Measurements from ENCODE around the gene CCDC88B.
A peak's percentile ranks its signal among the peaks of the same experiment; 100 is the strongest.

The CCDC88B gene

GRCh38 chr11:64358907-64359711, 19.1 kb downstream of the CCDC88B start, which contains the start of gene RPS6KA4:
Gene RPS6KA4, plus strand, starts transcription at chr11:64359162. Its CDS starts 74 bp downstream, at chr11:64359236.
- DNase-seq (ENCODE audit: extremely low read depth, insufficient read length), result peak; percentile 77
- Histone ChIP-seq H3K36me3 (ENCODE audit: control insufficient read depth, insufficient read depth, low read length) (peaks cover 15% of the 10 kb centered on the region), H3K27me3 (replicated peaks; ENCODE audit: control insufficient read depth, insufficient read depth, low read length) (no peaks in the 10 kb centered on the region), H3K4me3 (replicated peaks; ENCODE audit: low read depth, low read length) (peak within 1 kb of the TSS; percentile 89)
- no peak for TF ChIP-seq CTCF (IDR thresholded peaks at IDR 0.05; ENCODE audit: insufficient read depth, low read length, poor library complexity, severe bottlenecking)

- peak overlapping the region; percentile 89 for H3K4me3 ChIP-seq (replicated peaks; ENCODE audit: low read depth, low read length)
- TF ChIP-seq CTCF (IDR thresholded peaks at IDR 0.05; ENCODE audit: insufficient read depth, low read length, poor library complexity, severe bottlenecking), result no peak
These were observed 19.9 kb downstream of the CCDC88B start for GRCh38 chr11:64359712-64360445.

GRCh38 chr11:64360448-64360921, 20.5 kb downstream of the CCDC88B start:
- Histone ChIP-seq H3K4me3 (replicated peaks; ENCODE audit: low read depth, low read length) (no peak overlapping the region), H3K27me3 (replicated peaks; ENCODE audit: control insufficient read depth, insufficient read depth, low read length) (no peaks in the 10 kb centered on the region), H3K36me3 (ENCODE audit: control insufficient read depth, insufficient read depth, low read length) (peaks cover 17% of the 10 kb centered on the region)
- DNase-seq (ENCODE audit: extremely low read depth, insufficient read length), result no peak
- TF ChIP-seq CTCF (IDR thresholded peaks at IDR 0.05; ENCODE audit: insufficient read depth, low read length, poor library complexity, severe bottlenecking), result no peak

More at GRCh38 chr11:64359712-64360445, 19.9 kb downstream of the CCDC88B start:
- no peaks in the 10 kb centered on the region for H3K27me3 ChIP-seq (replicated peaks; ENCODE audit: control insufficient read depth, insufficient read depth, low read length)
- H3K36me3 ChIP-seq (ENCODE audit: control insufficient read depth, insufficient read depth, low read length), result peaks cover 13% of the 10 kb centered on the region
- peak; percentile 59 for DNase-seq (ENCODE audit: extremely low read depth, insufficient read length)

GRCh38 chr11:64361659-64362058, 21.7 kb downstream of the CCDC88B start:
- no peak overlapping the region for H3K4me3 ChIP-seq (replicated peaks; ENCODE audit: low read depth, low read length)
- H3K36me3 ChIP-seq (ENCODE audit: control insufficient read depth, insufficient read depth, low read length), result peaks cover 19% of the 10 kb centered on the region
- TF ChIP-seq CTCF (IDR thresholded peaks at IDR 0.05; ENCODE audit: insufficient read depth, low read length, poor library complexity, severe bottlenecking), result no peak
- no peaks in the 10 kb centered on the region for H3K27me3 ChIP-seq (replicated peaks; ENCODE audit: control insufficient read depth, insufficient read depth, low read length)
- DNase-seq (ENCODE audit: extremely low read depth, insufficient read length), result no peak

- DNase-seq (ENCODE audit: extremely low read depth, insufficient read length), result no peak
- Histone ChIP-seq H3K27me3 (replicated peaks; ENCODE audit: control insufficient read depth, insufficient read depth, low read length) (no peaks in the 10 kb centered on the region), H3K4me3 (replicated peaks; ENCODE audit: low read depth, low read length) (no peak overlapping the region), H3K36me3 (ENCODE audit: control insufficient read depth, insufficient read depth, low read length) (peaks cover 19% of the 10 kb centered on the region)
- TF ChIP-seq CTCF (IDR thresholded peaks at IDR 0.05; ENCODE audit: insufficient read depth, low read length, poor library complexity, severe bottlenecking), result no peak
These were observed 22.3 kb downstream of the CCDC88B start for GRCh38 chr11:64362339-64362738.

All from GM06990 (cell line).